ENCODE measurements around the gene DAZ2.
"Not testable (repeated sequence)": the region's sequence is repeated elsewhere in the genome, so short reads cannot be mapped to it uniquely, and the experiment has no call there.

Gene DAZ2, protein sequence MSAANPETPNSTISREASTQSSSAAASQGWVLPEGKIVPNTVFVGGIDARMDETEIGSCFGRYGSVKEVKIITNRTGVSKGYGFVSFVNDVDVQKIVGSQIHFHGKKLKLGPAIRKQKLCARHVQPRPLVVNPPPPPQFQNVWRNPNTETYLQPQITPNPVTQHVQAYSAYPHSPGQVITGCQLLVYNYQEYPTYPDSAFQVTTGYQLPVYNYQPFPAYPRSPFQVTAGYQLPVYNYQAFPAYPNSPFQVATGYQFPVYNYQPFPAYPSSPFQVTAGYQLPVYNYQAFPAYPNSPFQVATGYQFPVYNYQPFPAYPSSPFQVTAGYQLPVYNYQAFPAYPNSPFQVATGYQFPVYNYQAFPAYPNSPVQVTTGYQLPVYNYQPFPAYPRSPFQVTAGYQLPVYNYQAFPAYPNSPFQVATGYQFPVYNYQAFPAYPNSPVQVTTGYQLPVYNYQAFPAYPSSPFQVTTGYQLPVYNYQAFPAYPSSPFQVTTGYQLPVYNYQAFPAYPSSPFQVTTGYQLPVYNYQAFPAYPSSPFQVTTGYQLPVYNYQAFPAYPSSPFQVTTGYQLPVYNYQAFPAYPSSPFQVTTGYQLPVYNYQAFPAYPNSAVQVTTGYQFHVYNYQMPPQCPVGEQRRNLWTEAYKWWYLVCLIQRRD

DNA sequence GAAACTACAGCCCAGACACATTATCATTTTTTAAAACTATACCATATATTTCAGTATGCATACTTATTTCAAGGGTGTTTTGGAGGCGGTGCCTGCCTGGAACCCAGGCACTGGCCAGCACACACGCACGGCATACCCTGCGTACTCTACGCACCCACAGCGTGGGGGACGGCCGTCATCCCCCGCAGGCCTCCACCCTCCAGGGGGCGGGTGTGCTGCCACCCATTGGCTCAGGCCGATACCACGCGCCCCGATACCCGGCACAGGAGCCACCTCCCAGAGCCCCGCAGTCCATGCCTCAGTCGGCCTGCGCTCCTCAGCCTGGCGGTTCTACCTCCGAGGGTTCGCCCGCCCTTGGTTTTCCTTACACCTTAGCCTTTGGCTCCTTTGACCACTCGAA, at the start of gene DAZ2:
Gene DAZ2, plus strand, starts transcription at position 301 of the 400 bp plus-strand sequence. CDS start 208 bp downstream, outside the sequence.
- DNase-seq = not testable (repeated sequence)

DNA sequence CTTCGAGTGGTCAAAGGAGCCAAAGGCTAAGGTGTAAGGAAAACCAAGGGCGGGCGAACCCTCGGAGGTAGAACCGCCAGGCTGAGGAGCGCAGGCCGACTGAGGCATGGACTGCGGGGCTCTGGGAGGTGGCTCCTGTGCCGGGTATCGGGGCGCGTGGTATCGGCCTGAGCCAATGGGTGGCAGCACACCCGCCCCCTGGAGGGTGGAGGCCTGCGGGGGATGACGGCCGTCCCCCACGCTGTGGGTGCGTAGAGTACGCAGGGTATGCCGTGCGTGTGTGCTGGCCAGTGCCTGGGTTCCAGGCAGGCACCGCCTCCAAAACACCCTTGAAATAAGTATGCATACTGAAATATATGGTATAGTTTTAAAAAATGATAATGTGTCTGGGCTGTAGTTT, 20.4 kb upstream of the DAZ2 start, which contains the start of gene DAZ1:
Gene DAZ1, minus strand, starts transcription at position 101 of the 400 bp plus-strand sequence. CDS start 208 bp downstream, outside the sequence.
- DNase-seq = not testable (repeated sequence)

DNA sequence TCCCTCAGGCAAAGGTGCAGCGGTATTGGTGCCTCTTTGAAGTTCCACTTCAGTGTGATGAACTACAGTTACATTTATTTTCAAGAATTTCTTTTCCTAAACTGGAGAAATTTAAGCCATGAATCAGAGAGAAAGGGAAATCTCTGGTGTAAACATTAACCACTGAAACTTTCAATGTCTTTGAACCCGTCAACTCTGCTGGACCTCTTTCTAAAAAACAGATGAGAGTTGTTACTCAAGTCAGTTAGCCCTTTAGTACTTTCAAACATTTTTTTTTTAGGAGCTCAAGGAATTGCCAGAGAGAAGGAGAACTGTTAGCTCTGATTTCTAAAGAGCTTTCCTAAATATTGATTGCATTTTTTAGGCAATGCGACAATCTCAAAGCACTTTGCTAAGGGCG, 11.9 kb upstream of the DAZ2 start:
- DNase-seq = not testable (repeated sequence)

DNA sequence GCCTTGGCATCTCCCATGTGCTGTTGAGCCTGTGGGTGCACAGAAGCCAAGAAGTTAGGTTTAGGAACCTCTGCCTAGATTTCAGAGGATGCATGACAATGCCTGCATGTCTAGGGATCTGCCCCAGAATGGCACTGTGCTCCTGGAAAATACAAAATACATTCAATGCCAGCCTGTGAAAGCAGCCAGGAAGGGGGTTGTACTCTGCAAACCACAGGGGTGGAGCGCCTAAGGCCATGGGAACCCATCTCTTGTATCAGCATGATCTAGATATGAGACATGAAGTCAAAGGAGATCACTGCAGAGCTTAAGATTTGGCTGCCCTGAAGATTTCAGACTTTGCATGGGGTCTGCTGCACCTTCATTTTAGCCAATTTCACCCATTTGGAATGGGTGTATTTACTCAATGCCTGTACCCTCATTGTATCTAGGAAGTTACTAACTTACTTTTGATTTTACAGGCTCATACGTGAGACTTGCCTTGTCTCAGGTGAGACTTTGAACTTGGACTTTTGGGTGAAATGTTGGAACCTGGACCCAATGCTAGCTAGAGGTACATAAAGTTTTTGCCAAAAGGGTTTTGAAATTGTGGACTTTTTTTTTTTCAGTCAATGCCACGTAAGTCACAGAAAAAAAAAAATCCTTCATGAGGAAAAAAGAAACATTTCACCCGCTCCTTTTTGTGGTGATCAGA, 9.4 kb upstream of the DAZ2 start:
- not testable (repeated sequence) for DNase-seq

DNA sequence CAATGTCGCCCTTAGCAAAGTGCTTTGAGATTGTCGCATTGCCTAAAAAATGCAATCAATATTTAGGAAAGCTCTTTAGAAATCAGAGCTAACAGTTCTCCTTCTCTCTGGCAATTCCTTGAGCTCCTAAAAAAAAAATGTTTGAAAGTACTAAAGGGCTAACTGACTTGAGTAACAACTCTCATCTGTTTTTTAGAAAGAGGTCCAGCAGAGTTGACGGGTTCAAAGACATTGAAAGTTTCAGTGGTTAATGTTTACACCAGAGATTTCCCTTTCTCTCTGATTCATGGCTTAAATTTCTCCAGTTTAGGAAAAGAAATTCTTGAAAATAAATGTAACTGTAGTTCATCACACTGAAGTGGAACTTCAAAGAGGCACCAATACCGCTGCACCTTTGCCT, 8.7 kb upstream of the DAZ2 start:
- DNase-seq = not testable (repeated sequence)

Measured in activated T-cell treated with anti-CD3 and anti-CD28 coated beads, Interleukin-2, amount 50 U/mL, for 48 hours (primary cell).